ENCODE measurements around the gene LAGE3.

Gene LAGE3

DNA sequence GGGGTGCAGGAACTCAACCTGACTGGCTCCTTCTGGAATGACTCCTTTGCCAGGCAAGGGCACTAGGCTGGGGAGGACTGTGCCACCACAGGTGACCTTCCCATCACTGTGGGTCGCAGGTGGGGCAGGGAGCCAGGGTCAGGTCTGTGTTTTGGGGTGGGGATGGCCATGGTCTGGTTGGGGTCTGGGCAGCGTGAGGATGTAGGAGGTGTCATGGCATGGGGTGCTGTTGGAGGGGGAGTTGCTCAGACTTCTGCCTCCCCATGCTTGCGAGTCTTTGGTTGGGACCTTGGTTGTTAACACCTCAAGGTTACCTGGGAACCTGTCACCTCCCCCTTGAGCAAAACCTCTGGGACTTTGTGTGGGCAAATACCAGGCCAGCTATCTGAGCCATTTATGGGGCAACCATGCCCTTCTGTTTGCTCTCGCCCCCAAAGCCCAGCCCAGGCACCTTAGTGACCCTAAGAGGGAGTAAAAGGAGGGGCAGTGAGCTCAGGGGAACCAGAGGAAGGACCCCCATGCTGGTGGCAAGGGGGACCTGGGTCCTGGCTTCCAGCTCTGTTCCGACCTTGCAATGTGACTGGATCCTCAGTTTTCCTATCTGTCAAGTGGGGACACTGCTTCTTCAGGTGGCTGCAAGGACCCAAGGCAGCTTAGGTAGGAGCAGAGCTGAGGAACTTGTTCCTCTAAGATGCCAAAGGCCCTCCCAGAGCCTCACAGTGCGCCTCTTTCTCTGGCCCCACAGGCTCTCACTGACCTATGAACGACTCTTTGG lies 44.5 kb downstream of the LAGE3 start:
- TF ChIP-seq, protein P1, sequence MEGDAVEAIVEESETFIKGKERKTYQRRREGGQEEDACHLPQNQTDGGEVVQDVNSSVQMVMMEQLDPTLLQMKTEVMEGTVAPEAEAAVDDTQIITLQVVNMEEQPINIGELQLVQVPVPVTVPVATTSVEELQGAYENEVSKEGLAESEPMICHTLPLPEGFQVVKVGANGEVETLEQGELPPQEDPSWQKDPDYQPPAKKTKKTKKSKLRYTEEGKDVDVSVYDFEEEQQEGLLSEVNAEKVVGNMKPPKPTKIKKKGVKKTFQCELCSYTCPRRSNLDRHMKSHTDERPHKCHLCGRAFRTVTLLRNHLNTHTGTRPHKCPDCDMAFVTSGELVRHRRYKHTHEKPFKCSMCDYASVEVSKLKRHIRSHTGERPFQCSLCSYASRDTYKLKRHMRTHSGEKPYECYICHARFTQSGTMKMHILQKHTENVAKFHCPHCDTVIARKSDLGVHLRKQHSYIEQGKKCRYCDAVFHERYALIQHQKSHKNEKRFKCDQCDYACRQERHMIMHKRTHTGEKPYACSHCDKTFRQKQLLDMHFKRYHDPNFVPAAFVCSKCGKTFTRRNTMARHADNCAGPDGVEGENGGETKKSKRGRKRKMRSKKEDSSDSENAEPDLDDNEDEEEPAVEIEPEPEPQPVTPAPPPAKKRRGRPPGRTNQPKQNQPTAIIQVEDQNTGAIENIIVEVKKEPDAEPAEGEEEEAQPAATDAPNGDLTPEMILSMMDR (IDR thresholded peaks at IDR 0.05; ENCODE audit: insufficient read depth, low read length) = no peak
- TF ChIP-seq, protein P2, sequence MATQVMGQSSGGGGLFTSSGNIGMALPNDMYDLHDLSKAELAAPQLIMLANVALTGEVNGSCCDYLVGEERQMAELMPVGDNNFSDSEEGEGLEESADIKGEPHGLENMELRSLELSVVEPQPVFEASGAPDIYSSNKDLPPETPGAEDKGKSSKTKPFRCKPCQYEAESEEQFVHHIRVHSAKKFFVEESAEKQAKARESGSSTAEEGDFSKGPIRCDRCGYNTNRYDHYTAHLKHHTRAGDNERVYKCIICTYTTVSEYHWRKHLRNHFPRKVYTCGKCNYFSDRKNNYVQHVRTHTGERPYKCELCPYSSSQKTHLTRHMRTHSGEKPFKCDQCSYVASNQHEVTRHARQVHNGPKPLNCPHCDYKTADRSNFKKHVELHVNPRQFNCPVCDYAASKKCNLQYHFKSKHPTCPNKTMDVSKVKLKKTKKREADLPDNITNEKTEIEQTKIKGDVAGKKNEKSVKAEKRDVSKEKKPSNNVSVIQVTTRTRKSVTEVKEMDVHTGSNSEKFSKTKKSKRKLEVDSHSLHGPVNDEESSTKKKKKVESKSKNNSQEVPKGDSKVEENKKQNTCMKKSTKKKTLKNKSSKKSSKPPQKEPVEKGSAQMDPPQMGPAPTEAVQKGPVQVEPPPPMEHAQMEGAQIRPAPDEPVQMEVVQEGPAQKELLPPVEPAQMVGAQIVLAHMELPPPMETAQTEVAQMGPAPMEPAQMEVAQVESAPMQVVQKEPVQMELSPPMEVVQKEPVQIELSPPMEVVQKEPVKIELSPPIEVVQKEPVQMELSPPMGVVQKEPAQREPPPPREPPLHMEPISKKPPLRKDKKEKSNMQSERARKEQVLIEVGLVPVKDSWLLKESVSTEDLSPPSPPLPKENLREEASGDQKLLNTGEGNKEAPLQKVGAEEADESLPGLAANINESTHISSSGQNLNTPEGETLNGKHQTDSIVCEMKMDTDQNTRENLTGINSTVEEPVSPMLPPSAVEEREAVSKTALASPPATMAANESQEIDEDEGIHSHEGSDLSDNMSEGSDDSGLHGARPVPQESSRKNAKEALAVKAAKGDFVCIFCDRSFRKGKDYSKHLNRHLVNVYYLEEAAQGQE (IDR thresholded peaks at IDR 0.05; ENCODE audit: insufficient replicate concordance, low read depth) = no peak
- no peak for TF ChIP-seq SPI1 (IDR thresholded peaks at IDR 0.05; ENCODE audit: borderline replicate concordance, low read depth)
- no peak for TF ChIP-seq GABPA (IDR thresholded peaks at IDR 0.05; ENCODE audit: low read depth)
- TF ChIP-seq POLR2AphosphoS5 (IDR thresholded peaks at IDR 0.05; ENCODE audit: low read depth) = no peak
- H3K27me3 ChIP-seq (ENCODE audit: insufficient read depth, poor library complexity, severe bottlenecking) = no peaks in the 10 kb centered on the region
- DNase-seq (ENCODE audit: low read depth in 1 of 2, low spot score in 1 of 2) = no peak
- no peak overlapping the region for H3K27ac ChIP-seq (replicated peaks)
- H3K4me3 ChIP-seq (replicated peaks; ENCODE audit: insufficient read depth, low read length) = no peak overlapping the region

DNA sequence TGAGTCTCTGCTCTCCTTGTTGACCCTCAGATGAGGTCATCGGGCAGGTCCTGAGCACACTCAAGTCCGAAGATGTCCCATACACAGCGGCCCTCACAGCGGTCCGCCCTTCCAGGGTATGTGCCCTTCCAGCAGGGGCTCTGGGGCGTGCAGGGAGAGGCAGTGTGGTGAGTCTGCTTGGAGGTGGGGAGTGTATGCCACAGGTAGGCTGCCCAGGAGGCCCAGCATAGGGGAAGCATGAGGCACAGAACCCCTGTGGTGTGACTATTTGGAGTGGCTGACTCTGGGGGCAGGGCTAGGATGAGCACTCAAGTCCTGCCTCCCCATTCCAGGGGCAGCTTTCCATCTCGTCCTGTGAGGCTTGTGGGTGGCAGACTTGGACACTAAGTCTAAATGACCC lies 45.5 kb downstream of the LAGE3 start:
- TF ChIP-seq, protein P1 (IDR thresholded peaks at IDR 0.05; ENCODE audit: insufficient read depth, low read length) = no peak
- TF ChIP-seq, protein P2 (IDR thresholded peaks at IDR 0.05; ENCODE audit: insufficient replicate concordance, low read depth) = no peak
- TF ChIP-seq SPI1 (IDR thresholded peaks at IDR 0.05; ENCODE audit: borderline replicate concordance, low read depth) (no peak), POLR2AphosphoS5 (IDR thresholded peaks at IDR 0.05; ENCODE audit: low read depth) (no peak), GABPA (IDR thresholded peaks at IDR 0.05; ENCODE audit: low read depth) (no peak)
- no peak overlapping the region for H3K27ac ChIP-seq (replicated peaks)
- no peak for DNase-seq (ENCODE audit: low read depth in 1 of 2, low spot score in 1 of 2)
- no peak overlapping the region for H3K4me3 ChIP-seq (replicated peaks; ENCODE audit: insufficient read depth, low read length)
- H3K27me3 ChIP-seq (ENCODE audit: insufficient read depth, poor library complexity, severe bottlenecking) = no peaks in the 10 kb centered on the region

DNA sequence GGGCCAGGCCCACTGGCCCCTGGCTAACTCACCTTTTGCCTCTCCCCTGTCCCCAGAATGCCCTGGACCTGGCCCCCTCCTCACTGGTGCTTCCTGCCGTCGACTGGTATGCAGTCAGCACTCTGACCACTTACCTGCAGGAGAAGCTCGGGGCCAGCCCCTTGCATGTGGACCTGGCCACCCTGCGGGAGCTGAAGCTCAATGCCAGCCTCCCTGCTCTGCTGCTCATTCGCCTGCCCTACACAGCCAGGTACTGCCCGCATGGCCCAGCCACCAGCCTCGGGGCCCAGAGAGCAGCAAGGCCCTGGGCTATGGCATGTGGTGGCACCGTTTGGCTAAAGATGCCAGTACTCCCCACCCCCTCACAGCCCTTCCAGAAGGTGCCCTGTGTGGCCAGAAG lies 46.9 kb downstream of the LAGE3 start:
- H3K4me3 ChIP-seq (replicated peaks; ENCODE audit: insufficient read depth, low read length) = no peak overlapping the region
- peak overlapping the region; percentile 76 for H3K27ac ChIP-seq (replicated peaks)
- no peaks in the 10 kb centered on the region for H3K27me3 ChIP-seq (ENCODE audit: insufficient read depth, poor library complexity, severe bottlenecking)
- DNase-seq (ENCODE audit: low read depth in 1 of 2, low spot score in 1 of 2) = no peak
- TF ChIP-seq, protein P2 (IDR thresholded peaks at IDR 0.05; ENCODE audit: insufficient replicate concordance, low read depth) = no peak
- TF ChIP-seq SPI1 (IDR thresholded peaks at IDR 0.05; ENCODE audit: borderline replicate concordance, low read depth) = no peak
- no peak for TF ChIP-seq POLR2AphosphoS5 (IDR thresholded peaks at IDR 0.05; ENCODE audit: low read depth)
- TF ChIP-seq, protein P1 (IDR thresholded peaks at IDR 0.05; ENCODE audit: insufficient read depth, low read length) = no peak
- no peak for TF ChIP-seq GABPA (IDR thresholded peaks at IDR 0.05; ENCODE audit: low read depth)

Measured in HL-60 (cell line).